GM12878 (cell line): ENCODE results near the gene FAM156B. TPM values are rescaled to one million over a fixed set of nuclear protein-coding genes. Genes with fewer than 3 reads are reported as not detected.
A peak's percentile ranks its signal among the peaks of the same experiment; 100 is the strongest.

ENCODE experiments used
- ATAC-seq: fragments of 200-7000 bp; cut with Tn5 transposase; 3 replicates; pipeline ENCODE4 v1.9.1; 2020; ENCODE audit warnings: mild to moderate bottlenecking, moderate library complexity
- BruUV-seq: library from RNA; stranded (reverse); fragments of 400-500 nt; replicated peaks from 2 replicates; lab custom pipeline; 2021; lab: Mats Ljungman, UMichigan
- CTCF ChIA-PET: fragments of 300-600 bp; sonication (Branson Sonifier 250); formaldehyde crosslinking; extraction: SDS; loops from one replicate; lab custom pipeline; 2021; ENCODE audit warnings: inconsistent platforms; lab: Yijun Ruan, JAX
- POLR2A ChIA-PET: fragments of 350-600 bp; formaldehyde crosslinking; extraction: SDS; loops from one replicate; lab custom pipeline; 2021; ENCODE audit warnings: inconsistent platforms; lab: Charles Lee
- RAD21 ChIA-PET: fragments of 300-600 bp; sonication (Branson Sonifier 250); formaldehyde crosslinking; loops from one replicate; lab custom pipeline; 2023; ENCODE audit warnings: antibody characterized with exemption; ENCODE audit not compliant: unreplicated experiment; lab: Charles Lee
- SMC1A ChIA-PET: fragments of 300-600 bp; sonication (Branson Sonifier 250); formaldehyde crosslinking; loops from one replicate; lab custom pipeline; 2023; ENCODE audit not compliant: unreplicated experiment, uncharacterized antibody; lab: Charles Lee
- DNase-seq: peaks from one replicate; pipeline ENCODE4 v3.0.0-alpha.2; 2011; ENCODE audit warnings: low read depth, low spot score
- FAIRE-seq: peaks from 3 replicates; lab custom pipeline; 2011; peaks lifted over from hg19 to GRCh38; lab: Jason Lieb, UNC
- H2AFZ ChIP-seq: 2 replicates; pipeline ENCODE4 v1.6.0; 2011; ENCODE audit warnings: low read depth, low read length, control low read depth; ENCODE audit not compliant: control insufficient read depth
- H3K27ac ChIP-seq: 2 replicates; pipeline ENCODE4 v1.5.1; 2011; ENCODE audit warnings: control low read depth; ENCODE audit not compliant: control insufficient read depth, insufficient read depth
- H3K27me3 ChIP-seq, 2 experiments: replicated peaks in 1 of 2; 2 replicates each; pipeline versions ENCODE4 v1.6.0 to v1.6.1; 2011; ENCODE audit warnings: low read length in 1 of 2; ENCODE audit not compliant: control insufficient read depth in 2 of 2, insufficient read depth in 2 of 2
- H3K36me3 ChIP-seq, 2 experiments: 2 replicates each; pipeline ENCODE4 v1.5.1; 2011; ENCODE audit warnings: low read length in 1 of 2; ENCODE audit not compliant: control insufficient read depth in 2 of 2, insufficient read depth in 2 of 2
- H3K4me1 ChIP-seq: 2 replicates; pipeline ENCODE4 v1.6.1; 2011; ENCODE audit warnings: mild to moderate bottlenecking, low read length, moderate library complexity, mixed read lengths; ENCODE audit not compliant: control insufficient read depth, insufficient read depth
- H3K4me2 ChIP-seq: 2 replicates; pipeline ENCODE4 v1.6.0; 2011; ENCODE audit warnings: control low read depth; ENCODE audit not compliant: control insufficient read depth, insufficient read depth
- H3K4me3 ChIP-seq: fragments of 200-600 bp; sonication (generic); 2 replicates; pipeline ENCODE4 v1.5.1; 2016
- H3K79me2 ChIP-seq: 2 replicates; pipeline ENCODE4 v1.6.0; 2011; ENCODE audit warnings: low read length; ENCODE audit not compliant: control insufficient read depth, insufficient read depth
- H3K9ac ChIP-seq: 2 replicates; pipeline ENCODE4 v1.8.0; 2011; ENCODE audit warnings: low read length, control low read depth, mixed read lengths; ENCODE audit not compliant: control insufficient read depth, insufficient read depth
- H3K9me3 ChIP-seq: replicated peaks from 3 replicates; pipeline ENCODE4 v1.5.1; 2011; ENCODE audit warnings: mild to moderate bottlenecking, low read length; ENCODE audit not compliant: control insufficient read depth, insufficient read depth
- H4K20me1 ChIP-seq: 2 replicates; pipeline ENCODE4 v1.6.0; 2011; ENCODE audit not compliant: control insufficient read depth, insufficient read depth
- ATF2 ChIP-seq: IDR thresholded peaks from 2 replicates; pipeline ENCODE4 v1.6.1; 2012; ENCODE audit warnings: low read length, inconsistent platforms
- CBX5 ChIP-seq: sonication (generic); IDR thresholded peaks from 2 replicates; pipeline ENCODE4 v1.6.1; 2016; ENCODE audit warnings: low read depth, moderate library complexity, mild to moderate bottlenecking, inconsistent platforms
- GABPA ChIP-seq: IDR thresholded peaks from 2 replicates; pipeline ENCODE4 v1.6.1; 2014; ENCODE audit warnings: antibody characterized with exemption, low read depth, mild to moderate bottlenecking, inconsistent platforms
- HCFC1 ChIP-seq: fragments of 150-350 bp; IDR thresholded peaks from 2 replicates; pipeline ENCODE4 v1.6.1; 2014; ENCODE audit warnings: low read length
- MEF2B ChIP-seq: fragments of 450-650 bp; IDR thresholded peaks from 2 replicates; pipeline ENCODE4 v1.6.1; 2018; ENCODE audit warnings: mild to moderate bottlenecking, moderate library complexity; ENCODE audit not compliant: partially characterized antibody, poor library complexity, severe bottlenecking
- MTA3 ChIP-seq: IDR thresholded peaks from 2 replicates; pipeline ENCODE4 v1.6.1; 2012; ENCODE audit warnings: low read length, inconsistent platforms, borderline replicate concordance
- MYC ChIP-seq: IDR thresholded peaks from 2 replicates; pipeline ENCODE4 v1.6.1; 2011; ENCODE audit warnings: mild to moderate bottlenecking, low read length, moderate library complexity, inconsistent platforms; ENCODE audit not compliant: insufficient read depth, insufficient replicate concordance, insufficient read length, severe bottlenecking
- NBN ChIP-seq: fragments of 450-650 bp; IDR thresholded peaks from 2 replicates; pipeline ENCODE4 v1.6.1; 2016
- PAX5 ChIP-seq: IDR thresholded peaks from 2 replicates; pipeline ENCODE4 v1.6.1; 2011; ENCODE audit warnings: low read depth, low read length, borderline replicate concordance
- POLR2AphosphoS5 ChIP-seq: IDR thresholded peaks from 2 replicates; pipeline ENCODE4 v1.6.1; 2011; ENCODE audit warnings: mild to moderate bottlenecking, low read length, inconsistent platforms
- SIX5 ChIP-seq: IDR thresholded peaks from 2 replicates; pipeline ENCODE4 v1.6.1; 2011; ENCODE audit warnings: mild to moderate bottlenecking, low read depth, low read length, moderate library complexity; ENCODE audit not compliant: severe bottlenecking
- SKIL ChIP-seq: fragments of 450-650 bp; IDR thresholded peaks from 2 replicates; pipeline ENCODE4 v1.6.1; 2017; ENCODE audit warnings: mild to moderate bottlenecking, low read depth, inconsistent platforms; ENCODE audit not compliant: poor library complexity, severe bottlenecking
- SMC3 ChIP-seq: IDR thresholded peaks from 2 replicates; pipeline ENCODE4 v1.6.1; 2011; ENCODE audit warnings: low read length, improper control_type of control experiment, borderline replicate concordance
- STAT3 ChIP-seq: IDR thresholded peaks from 2 replicates; pipeline ENCODE4 v1.6.1; 2011; ENCODE audit warnings: low read depth, low read length, improper control_type of control experiment
- TCF3 ChIP-seq: IDR thresholded peaks from 2 replicates; pipeline ENCODE4 v1.6.1; 2012; ENCODE audit warnings: low read depth, mild to moderate bottlenecking, low read length, borderline replicate concordance; ENCODE audit not compliant: insufficient read depth
- ZNF24 ChIP-seq: fragments of 450-650 bp; IDR thresholded peaks from 2 replicates; pipeline ENCODE4 v1.6.1; 2017; ENCODE audit warnings: antibody characterized with exemption, mild to moderate bottlenecking
- ZNF622 ChIP-seq: fragments of 450-650 bp; IDR thresholded peaks from 2 replicates; pipeline ENCODE4 v1.6.1; 2017; ENCODE audit warnings: mild to moderate bottlenecking, inconsistent platforms
- WGBS: methylation state at CpG from one replicate; pipeline ENCODE4 v1.1.6; 2016; ENCODE audit warnings: low lambda C conversion rate; ENCODE audit not compliant: insufficient replicate concordance, insufficient coverage; ENCODE audit errors: missing lambda C conversion rate; 5-methylcytosine and 5-hydroxymethylcytosine counted together
- in situ Hi-C: fragments of 300-500 bp; cut with MboI; formaldehyde crosslinking; loops from 9 replicates; pipeline ENCODE4 v1.14.3; 2018; ENCODE audit warnings: mixed read lengths
- intact Hi-C: fragments of 100-400 bp; cut with micrococcal nuclease; formaldehyde crosslinking; loops from one replicate; pipeline ENCODE4 v1.14.2; 2022; ENCODE audit not compliant: unreplicated experiment
- polyA plus RNA-seq, 11 experiments: library from polyadenylated mRNA; depleted of rRNA in 4 of 11; unstranded in 6 of 11; stranded (reverse) in 5 of 11; fragments of >200 nt; fragmentation: Nextera tagmentation in 4 of 11; fragmentation: Illumina TruSeq in 1 of 11; extraction: Ambion mirVana in 4 of 11; extraction: Trizol in 1 of 11; gene quantifications; 1 replicate in 1 of 11; 2 replicates in 10 of 11; pipeline versions ENCODE4 v1.2.1 to v1.2.3, GENCODE V29; 2011 to 2016; ENCODE audit warnings: inconsistent platforms in 2 of 11, missing spikeins in 2 of 11, low read depth in 1 of 11
- total RNA-seq, 4 experiments: library from RNA; depleted of rRNA in 3 of 4; stranded (reverse); fragments of >200 nt in 3 of 4; fragmentation: Illumina TruSeq in 1 of 4; extraction: Trizol in 1 of 4; gene quantifications; 2 replicates each; pipeline versions ENCODE4 v1.2.1 to v1.2.3, GENCODE V29; 2013 to 2021
- TF ChIP-seq, protein P1 (sequence below): fragments of 150-350 bp; IDR thresholded peaks from 2 replicates; pipeline ENCODE4 v1.6.1; 2016; ENCODE audit warnings: low read depth, low read length

FAM156B gene
- total and polyA plus RNA-seq, 10 of the 15 experiments (the other 5 are each of a cell fraction or from before 2014, with no cell fraction given): 0.53 to 27.9 (median 16.8) TPM

GRCh38 chrX:52923781-52924241 lies 26.7 kb downstream of the FAM156B start:
- no TSS peak for BruUV-seq
- ChIA-PET POLR2A (interaction anchor here (0.6 to 1.1 kb wide), 3 partner anchors 11 to 760 kb away, joined by 3 read pairs; no protein-coding TSS in a partner anchor), CTCF (interaction anchor here (0.6 to 3.0 kb wide), 8 partner anchors 10 to 1559 kb away, joined by 3 to 14 read pairs (median 6); no protein-coding TSS in a partner anchor), RAD21 (interaction anchor here (1.1 to 2.0 kb wide), 5 partner anchors 10 to 662 kb away, joined by 3 to 18 read pairs (median 5); no protein-coding TSS in a partner anchor), SMC1A (interaction anchor here (1.0 to 3.4 kb wide), 3 partner anchors 10 to 71 kb away, joined by 3 to 13 read pairs (median 8); no protein-coding TSS in a partner anchor)
- peak overlapping the region; percentile 3; the same call in 1 of the 2 replicates for H3K4me2 ChIP-seq
- no peaks in the 10 kb centered on the region for H3K36me3 ChIP-seq
- H2AFZ ChIP-seq: no peak overlapping the region
- intact Hi-C loops (no loop called here), in situ Hi-C loops (no loop called here)
- no peak for FAIRE-seq
- H3K27ac ChIP-seq: peak overlapping the region; percentile 48
- no peaks in the 10 kb centered on the region for H3K79me2 ChIP-seq
- DNase-seq: peak; percentile 46
- peak; percentile 65 for ATAC-seq
- no peaks in the 10 kb centered on the region; the same call in 2 of the 3 replicates for H3K9me3 ChIP-seq
- H3K27me3 ChIP-seq: no peaks in the 10 kb centered on the region
- peak overlapping the region; percentile 46; the same call in 1 of the 2 replicates for H3K4me3 ChIP-seq
- 33% methylated on average over 4 of the region's 4 CpGs for WGBS
- peaks cover 6% of the 10 kb centered on the region for H3K4me1 ChIP-seq
- H3K9ac ChIP-seq: no peak overlapping the region; the same call in 1 of the 2 replicates
- no peaks in the 10 kb centered on the region for H4K20me1 ChIP-seq
- no peak for TF ChIP-seq ZNF24
- TF ChIP-seq TCF3: no peak
- peak; percentile 7; the same call in 1 of the 2 replicates for TF ChIP-seq SMC3
- no peak for TF ChIP-seq POLR2AphosphoS5
- no peak for TF ChIP-seq STAT3
- TF ChIP-seq PAX5: no peak
- TF ChIP-seq ZNF622: no peak
- TF ChIP-seq MYC: no peak
- no peak for TF ChIP-seq SIX5
- no peak for TF ChIP-seq HCFC1
- peak; percentile 78 for TF ChIP-seq MEF2B
- 0 out of 2 replicates have a peak, but pooled peaks have one; percentile 5 for TF ChIP-seq GABPA
- TF ChIP-seq CBX5: no peak
- TF ChIP-seq MTA3: no peak
- TF ChIP-seq, protein P1, sequence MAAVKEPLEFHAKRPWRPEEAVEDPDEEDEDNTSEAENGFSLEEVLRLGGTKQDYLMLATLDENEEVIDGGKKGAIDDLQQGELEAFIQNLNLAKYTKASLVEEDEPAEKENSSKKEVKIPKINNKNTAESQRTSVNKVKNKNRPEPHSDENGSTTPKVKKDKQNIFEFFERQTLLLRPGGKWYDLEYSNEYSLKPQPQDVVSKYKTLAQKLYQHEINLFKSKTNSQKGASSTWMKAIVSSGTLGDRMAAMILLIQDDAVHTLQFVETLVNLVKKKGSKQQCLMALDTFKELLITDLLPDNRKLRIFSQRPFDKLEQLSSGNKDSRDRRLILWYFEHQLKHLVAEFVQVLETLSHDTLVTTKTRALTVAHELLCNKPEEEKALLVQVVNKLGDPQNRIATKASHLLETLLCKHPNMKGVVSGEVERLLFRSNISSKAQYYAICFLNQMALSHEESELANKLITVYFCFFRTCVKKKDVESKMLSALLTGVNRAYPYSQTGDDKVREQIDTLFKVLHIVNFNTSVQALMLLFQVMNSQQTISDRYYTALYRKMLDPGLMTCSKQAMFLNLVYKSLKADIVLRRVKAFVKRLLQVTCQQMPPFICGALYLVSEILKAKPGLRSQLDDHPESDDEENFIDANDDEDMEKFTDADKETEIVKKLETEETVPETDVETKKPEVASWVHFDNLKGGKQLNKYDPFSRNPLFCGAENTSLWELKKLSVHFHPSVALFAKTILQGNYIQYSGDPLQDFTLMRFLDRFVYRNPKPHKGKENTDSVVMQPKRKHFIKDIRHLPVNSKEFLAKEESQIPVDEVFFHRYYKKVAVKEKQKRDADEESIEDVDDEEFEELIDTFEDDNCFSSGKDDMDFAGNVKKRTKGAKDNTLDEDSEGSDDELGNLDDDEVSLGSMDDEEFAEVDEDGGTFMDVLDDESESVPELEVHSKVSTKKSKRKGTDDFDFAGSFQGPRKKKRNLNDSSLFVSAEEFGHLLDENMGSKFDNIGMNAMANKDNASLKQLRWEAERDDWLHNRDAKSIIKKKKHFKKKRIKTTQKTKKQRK: no peak
- peak; percentile 34; the same call in 1 of the 2 replicates for TF ChIP-seq NBN
- 0 out of 2 replicates have a peak, but pooled peaks have one; percentile 16 for TF ChIP-seq ATF2
- TF ChIP-seq SKIL: peak; percentile 40
